ENCODE data around the gene AGRN.

The AGRN gene

DNA sequence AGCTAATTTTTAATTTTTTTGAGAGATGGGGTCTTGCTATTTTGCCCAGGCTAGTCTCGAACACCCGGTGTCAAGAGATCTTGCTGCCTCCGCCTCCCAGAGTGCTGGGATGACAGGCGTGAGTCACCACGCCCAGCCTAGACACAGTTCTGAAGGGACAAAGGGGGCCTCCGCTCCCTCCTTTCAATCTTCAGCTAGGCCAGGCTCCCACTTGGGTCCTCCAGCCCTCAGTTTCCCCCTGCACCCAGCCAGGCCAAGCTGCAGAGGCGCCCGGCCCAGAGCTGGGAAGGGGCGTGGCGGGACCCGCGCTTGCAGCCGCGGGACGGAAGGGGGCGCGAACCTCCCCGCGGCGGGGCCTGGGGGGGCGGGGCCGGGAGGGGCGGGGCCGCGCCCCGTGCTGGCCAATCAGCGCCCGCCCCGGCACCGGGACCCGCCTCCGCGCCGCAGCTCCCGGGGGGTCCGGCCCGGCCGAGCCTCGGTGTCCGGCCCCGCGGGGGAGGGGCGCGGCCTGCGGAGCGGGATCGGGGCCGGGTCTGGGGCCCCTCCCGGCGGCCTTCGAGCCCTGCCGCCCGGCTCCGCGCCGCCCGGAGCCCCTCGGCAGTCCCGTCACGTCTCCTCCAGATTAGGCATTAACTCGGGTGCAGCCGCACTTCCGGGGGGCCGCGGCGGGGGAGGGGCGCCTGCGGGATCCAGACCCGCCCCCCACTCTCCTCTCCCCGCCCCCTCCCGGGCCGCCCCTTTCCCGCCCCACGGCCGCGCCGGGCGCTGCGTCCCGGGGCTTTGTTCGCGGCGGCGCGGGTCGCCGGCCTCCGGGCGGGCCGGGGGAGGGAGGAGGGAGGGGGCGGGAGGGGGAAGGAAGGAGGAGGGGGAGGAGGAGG lies 559 bp upstream of the AGRN start:
- no peaks in the 10 kb centered on the region for H3K27me3 ChIP-seq (ENCODE audit: control insufficient read depth, insufficient read depth, low read length)

DNA sequence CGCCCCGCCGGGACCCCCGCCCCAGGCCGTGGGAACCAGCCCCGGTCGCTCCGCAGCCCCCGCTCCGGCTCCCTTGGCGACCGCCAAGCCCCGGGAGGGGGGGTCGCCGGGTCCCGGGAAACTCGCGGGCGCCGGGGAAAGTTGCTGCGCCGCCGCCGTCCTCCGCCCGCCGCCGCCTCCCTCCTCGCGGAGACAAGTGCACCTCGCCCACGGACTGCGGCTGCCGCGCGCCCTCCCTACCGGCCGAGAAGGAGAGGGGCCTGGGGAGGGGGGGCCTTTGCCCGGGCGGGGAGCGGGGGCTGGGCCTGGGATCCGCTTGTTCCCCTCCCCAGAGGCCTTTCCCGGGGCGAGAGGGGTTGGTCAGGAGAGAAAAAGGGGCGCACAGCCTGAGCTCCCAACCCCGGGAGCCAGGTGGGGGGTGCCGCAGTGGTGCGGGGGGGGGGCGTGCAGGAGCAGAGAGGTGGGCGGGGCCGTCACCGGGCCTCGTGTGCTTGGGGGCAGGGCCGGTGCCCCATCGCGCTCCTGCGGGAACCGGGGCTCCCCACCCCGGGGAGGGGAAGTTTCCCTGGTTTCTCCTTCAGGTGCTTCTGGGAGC lies 592 bp downstream of the AGRN start:
- no peaks in the 10 kb centered on the region for H3K9me3 ChIP-seq (replicated peaks; ENCODE audit: low read length)
- H3K9ac ChIP-seq (ENCODE audit: low read depth, low read length): no peak overlapping the region
- H3K4me1 ChIP-seq (ENCODE audit: control insufficient read depth, insufficient read depth, low read length): peaks cover 14% of the 10 kb centered on the region
- no peaks in the 10 kb centered on the region for H3K36me3 ChIP-seq (ENCODE audit: insufficient read depth, low read length)
- H3K4me3 ChIP-seq (ENCODE audit: low read length): peak overlapping the region; percentile 71
- H3K27me3 ChIP-seq (ENCODE audit: control insufficient read depth, insufficient read depth, low read length): no peaks in the 10 kb centered on the region
- peak overlapping the region; percentile 91 for H3K4me2 ChIP-seq (ENCODE audit: low read length)

More for the DNA sequence above, 559 bp upstream of the AGRN start:
- Histone ChIP-seq H3K9ac (ENCODE audit: low read depth, low read length) (no peak overlapping the region), H3K4me3 (ENCODE audit: low read length) (peak overlapping the region; percentile 74), H3K36me3 (ENCODE audit: insufficient read depth, low read length) (no peaks in the 10 kb centered on the region), H3K4me1 (ENCODE audit: control insufficient read depth, insufficient read depth, low read length) (peaks cover 9% of the 10 kb centered on the region), H3K4me2 (ENCODE audit: low read length) (peak overlapping the region; percentile 81), H3K9me3 (replicated peaks; ENCODE audit: low read length) (no peaks in the 10 kb centered on the region)

DNA sequence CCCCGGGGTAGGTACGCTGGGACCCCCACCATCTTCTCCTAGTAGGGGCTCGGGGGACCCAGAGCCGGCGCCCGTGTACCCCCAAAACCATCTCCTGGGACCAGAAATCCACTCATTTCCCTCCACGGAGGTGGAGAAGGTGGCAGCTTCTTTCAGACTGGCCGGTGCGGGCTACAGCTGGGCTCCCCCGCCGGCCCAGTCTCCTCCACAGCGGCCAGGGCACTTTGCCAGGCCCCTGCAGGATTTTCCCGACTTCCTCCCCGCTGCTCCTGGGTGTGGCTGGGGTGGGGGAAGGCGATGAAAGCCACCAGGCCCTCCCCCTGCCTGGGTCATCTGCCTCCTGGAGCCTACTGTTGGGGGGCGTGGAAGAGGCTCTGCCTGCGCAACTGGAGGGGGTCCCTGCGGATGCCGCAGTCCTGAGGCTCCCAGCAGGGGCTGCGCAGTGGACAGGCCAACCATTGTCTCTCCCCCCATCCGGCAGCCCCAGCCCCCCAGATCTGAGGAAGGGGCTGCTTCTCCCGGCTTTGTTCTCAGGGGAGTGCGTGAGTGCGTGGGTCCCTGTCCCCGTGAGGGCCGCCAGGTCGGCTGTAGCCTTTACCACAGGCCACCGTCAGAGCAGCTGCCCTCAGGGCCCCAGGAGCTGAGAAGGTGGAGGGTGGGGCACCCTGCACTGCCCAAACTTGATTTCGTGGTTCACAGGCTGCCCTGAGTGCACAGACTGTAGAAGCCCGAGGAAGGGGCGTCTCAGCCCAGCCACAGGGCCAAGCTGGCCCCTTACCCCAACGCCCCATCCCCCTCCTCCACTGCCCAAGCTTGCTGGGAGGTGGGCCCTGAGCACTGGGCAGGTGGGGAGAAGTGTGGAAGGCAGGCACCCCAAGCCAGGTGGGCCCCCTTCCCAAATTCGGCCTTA lies 1.3 kb downstream of the AGRN start:
- Histone ChIP-seq H3K36me3 (ENCODE audit: insufficient read depth, low read length) (no peaks in the 10 kb centered on the region), H3K4me3 (ENCODE audit: low read length) (no peak overlapping the region), H3K9me3 (replicated peaks; ENCODE audit: low read length) (no peaks in the 10 kb centered on the region), H3K4me2 (ENCODE audit: low read length) (peak overlapping the region; percentile 57), H3K4me1 (ENCODE audit: control insufficient read depth, insufficient read depth, low read length) (peaks cover 14% of the 10 kb centered on the region), H3K9ac (ENCODE audit: low read depth, low read length) (no peak overlapping the region), H3K27me3 (ENCODE audit: control insufficient read depth, insufficient read depth, low read length) (no peaks in the 10 kb centered on the region)

DNA sequence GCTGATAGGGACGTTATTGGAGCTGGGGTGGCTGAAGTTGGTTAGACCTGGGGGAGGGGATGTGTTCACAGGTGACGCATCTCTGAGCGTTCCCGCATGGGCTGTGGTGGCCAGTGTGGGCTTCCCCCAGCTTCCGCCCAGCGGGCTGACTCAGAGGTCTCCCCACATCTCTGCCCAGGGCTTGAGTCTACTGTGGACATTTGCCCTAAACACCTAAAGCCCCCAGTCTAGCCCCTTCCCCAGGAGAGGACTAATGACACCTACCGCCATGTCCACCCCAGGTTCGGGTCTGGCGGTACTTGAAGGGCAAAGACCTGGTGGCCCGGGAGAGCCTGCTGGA lies 2.0 kb downstream of the AGRN start:
- no peak overlapping the region for H3K4me3 ChIP-seq (ENCODE audit: low read length)
- no peaks in the 10 kb centered on the region for H3K27me3 ChIP-seq (ENCODE audit: control insufficient read depth, insufficient read depth, low read length)
- H3K36me3 ChIP-seq (ENCODE audit: insufficient read depth, low read length): no peaks in the 10 kb centered on the region
- H3K4me2 ChIP-seq (ENCODE audit: low read length): no peak overlapping the region
- peaks cover 14% of the 10 kb centered on the region for H3K4me1 ChIP-seq (ENCODE audit: control insufficient read depth, insufficient read depth, low read length)
- no peak overlapping the region for H3K9ac ChIP-seq (ENCODE audit: low read depth, low read length)
- H3K9me3 ChIP-seq (replicated peaks; ENCODE audit: low read length): no peaks in the 10 kb centered on the region

DNA sequence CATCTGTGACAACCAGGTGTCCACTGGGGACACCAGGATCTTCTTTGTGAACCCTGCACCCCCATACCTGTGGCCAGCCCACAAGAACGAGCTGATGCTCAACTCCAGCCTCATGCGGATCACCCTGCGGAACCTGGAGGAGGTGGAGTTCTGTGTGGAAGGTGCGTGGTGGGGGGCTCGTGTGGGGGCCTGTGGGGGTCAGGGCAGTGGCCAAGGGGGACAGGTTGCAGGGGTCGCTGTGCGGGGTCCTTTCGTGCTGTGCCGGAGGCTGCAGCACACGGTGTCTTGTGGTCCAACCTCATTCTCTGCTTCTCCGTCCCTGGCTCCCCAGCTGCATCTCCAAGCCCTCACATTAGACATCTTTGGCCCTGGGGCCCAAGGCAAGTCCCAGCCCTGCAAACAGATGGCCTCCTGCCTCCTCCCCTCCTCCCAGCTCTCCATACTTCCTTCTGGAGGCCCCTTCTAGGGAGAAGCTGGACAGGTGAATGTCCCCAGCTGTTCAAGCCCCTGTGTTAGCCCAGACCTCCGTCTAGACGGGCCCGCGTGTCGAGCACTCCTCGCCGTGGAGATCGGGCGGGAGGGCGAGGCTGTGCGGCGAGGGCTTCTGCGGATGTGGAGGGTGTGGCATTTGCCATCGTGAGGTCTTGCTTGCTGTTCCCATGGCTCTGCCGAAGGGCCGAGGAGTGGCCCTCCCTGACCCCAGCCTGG lies 2.5 kb downstream of the AGRN start:
- Histone ChIP-seq H3K9me3 (replicated peaks; ENCODE audit: low read length) (no peaks in the 10 kb centered on the region), H3K9ac (ENCODE audit: low read depth, low read length) (no peak overlapping the region), H3K4me1 (ENCODE audit: control insufficient read depth, insufficient read depth, low read length) (peaks cover 14% of the 10 kb centered on the region), H3K36me3 (ENCODE audit: insufficient read depth, low read length) (no peaks in the 10 kb centered on the region), H3K4me2 (ENCODE audit: low read length) (no peak overlapping the region), H3K27me3 (ENCODE audit: control insufficient read depth, insufficient read depth, low read length) (no peaks in the 10 kb centered on the region), H3K4me3 (ENCODE audit: low read length) (no peak overlapping the region)

DNA sequence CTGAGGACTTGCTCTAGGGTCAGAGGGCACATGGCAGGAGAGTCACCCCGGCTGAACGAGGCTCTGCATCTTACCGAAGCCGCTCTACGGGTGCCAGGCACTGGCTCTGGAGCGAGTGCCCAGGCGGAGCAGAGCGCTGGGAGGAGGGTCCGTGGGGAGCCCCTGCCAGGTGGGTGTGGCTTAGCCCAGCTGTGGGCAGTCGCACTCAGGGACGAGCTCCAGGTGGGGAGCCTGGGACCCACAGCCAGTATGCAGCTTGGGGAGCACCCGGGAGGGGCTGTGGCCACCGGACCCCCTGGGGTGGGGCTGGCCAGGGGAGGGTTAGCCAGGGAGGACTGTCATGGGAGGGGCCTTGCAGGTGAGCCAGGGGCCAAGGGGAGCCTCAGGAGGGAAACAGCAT lies 3.8 kb downstream of the AGRN start:
- H3K9me3 ChIP-seq (replicated peaks; ENCODE audit: low read length): no peaks in the 10 kb centered on the region
- no peak overlapping the region for H3K9ac ChIP-seq (ENCODE audit: low read depth, low read length)
- H3K4me3 ChIP-seq (ENCODE audit: low read length): no peak overlapping the region
- H3K36me3 ChIP-seq (ENCODE audit: insufficient read depth, low read length): no peaks in the 10 kb centered on the region
- no peak overlapping the region for H3K4me2 ChIP-seq (ENCODE audit: low read length)
- no peaks in the 10 kb centered on the region for H3K27me3 ChIP-seq (ENCODE audit: control insufficient read depth, insufficient read depth, low read length)
- H3K4me1 ChIP-seq (ENCODE audit: control insufficient read depth, insufficient read depth, low read length): peaks cover 14% of the 10 kb centered on the region

DNA sequence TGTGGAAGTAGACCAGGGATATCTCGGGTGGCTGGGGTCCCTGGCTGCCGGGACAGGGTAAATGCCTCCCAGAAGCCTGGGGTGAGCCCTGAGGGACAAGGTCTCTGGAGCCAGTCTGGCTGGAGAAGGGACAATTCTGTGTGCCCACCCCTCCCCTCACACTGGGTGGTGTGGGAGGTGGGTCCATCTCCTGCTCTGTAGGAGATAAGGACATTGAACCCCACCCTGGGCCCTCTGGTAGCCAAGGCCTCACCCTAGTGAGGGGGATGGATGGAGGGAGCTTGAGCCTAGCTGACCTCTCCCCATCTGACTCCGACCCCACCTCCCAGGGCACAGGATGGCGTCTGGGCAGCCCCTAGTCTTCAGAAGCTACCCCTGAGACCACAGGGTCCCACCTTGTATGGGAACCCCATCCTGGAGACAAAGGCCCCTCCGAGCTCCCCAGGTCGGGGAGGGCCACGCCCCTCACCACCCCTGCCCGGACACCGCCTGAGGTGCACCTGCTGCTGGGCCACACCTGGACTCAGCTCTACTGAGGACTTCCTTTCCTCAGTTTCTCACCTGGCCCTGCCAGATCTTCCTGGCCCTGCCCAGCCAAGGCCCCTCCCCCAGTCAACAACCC lies 4.3 kb downstream of the AGRN start:
- Histone ChIP-seq H3K27me3 (ENCODE audit: control insufficient read depth, insufficient read depth, low read length) (no peaks in the 10 kb centered on the region), H3K4me3 (ENCODE audit: low read length) (no peak overlapping the region), H3K9ac (ENCODE audit: low read depth, low read length) (no peak overlapping the region), H3K9me3 (replicated peaks; ENCODE audit: low read length) (no peaks in the 10 kb centered on the region), H3K4me1 (ENCODE audit: control insufficient read depth, insufficient read depth, low read length) (peaks cover 14% of the 10 kb centered on the region), H3K36me3 (ENCODE audit: insufficient read depth, low read length) (no peaks in the 10 kb centered on the region), H3K4me2 (ENCODE audit: low read length) (no peak overlapping the region)

DNA sequence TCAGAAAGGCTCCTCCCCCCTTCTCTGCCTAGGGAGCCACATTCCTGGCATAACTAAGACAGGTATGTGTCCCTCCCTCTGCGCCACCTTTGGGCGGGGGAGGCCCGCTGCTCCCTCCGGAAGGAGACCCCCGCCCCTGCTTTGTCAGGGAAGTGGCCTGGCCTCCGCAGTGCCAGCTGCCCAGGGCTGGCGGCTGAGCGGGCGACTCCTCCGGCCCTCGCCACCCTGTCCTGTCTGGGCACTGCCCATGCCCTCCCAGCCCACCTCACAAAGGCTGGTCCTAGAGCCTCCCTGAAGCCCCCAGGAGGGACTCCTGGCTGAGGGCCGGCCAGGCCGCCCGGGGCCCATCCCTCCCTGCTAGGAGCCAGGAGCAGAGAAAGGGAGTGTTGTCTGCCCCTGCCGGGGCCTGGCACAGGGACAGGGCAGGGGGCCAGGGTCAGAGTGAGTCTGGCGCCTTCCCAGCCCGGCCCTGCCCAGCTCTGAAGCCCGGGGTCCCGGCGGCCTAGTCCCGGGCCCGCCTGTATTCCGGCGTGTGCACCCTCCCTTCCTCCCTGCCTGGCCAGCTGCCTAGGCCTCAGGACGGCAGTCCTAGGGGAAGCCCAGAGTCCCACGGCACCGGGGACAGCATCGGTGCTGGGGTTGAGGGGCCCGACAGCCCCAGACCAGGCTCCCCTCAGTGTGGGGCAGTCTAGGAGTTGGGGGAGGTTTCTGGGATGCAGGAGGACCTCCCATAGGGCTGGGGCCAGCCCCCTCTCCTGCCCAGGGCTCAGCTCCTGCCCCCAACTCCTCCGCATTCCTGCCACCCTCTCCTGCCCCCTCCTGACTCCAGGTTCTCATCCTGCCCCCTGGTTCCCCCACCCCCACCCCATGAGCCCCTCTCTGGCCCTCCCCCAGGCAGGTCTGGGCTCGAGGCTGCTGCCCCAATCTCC lies 5.1 kb downstream of the AGRN start:
- H3K9me3 ChIP-seq (replicated peaks; ENCODE audit: low read length): no peaks in the 10 kb centered on the region
- H3K4me3 ChIP-seq (ENCODE audit: low read length): no peak overlapping the region
- peaks cover 14% of the 10 kb centered on the region for H3K4me1 ChIP-seq (ENCODE audit: control insufficient read depth, insufficient read depth, low read length)
- no peak overlapping the region for H3K4me2 ChIP-seq (ENCODE audit: low read length)
- H3K27me3 ChIP-seq (ENCODE audit: control insufficient read depth, insufficient read depth, low read length): no peaks in the 10 kb centered on the region
- no peak overlapping the region for H3K9ac ChIP-seq (ENCODE audit: low read depth, low read length)
- H3K36me3 ChIP-seq (ENCODE audit: insufficient read depth, low read length): no peaks in the 10 kb centered on the region

DNA sequence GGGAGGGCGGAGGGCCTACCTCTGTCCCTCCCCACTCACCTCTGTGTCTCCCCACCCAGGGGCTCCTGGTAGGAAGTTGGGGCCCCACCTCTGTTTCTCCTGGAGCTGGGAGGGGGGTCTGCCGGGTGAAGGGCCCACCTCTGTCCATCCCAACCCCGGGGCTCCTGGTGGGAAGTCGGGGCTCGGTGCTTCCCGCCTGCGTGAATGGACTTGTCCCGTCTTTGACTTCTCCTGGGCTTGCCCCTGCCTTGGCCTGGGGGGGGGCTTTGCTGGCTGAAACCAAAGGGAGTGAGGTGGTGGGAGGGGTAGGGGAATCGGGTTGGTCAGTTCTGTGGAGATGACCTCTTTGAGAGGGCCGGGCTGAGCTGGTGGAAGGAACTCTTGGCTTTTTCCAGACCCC lies 5.8 kb downstream of the AGRN start:
- H3K27me3 ChIP-seq (ENCODE audit: control insufficient read depth, insufficient read depth, low read length): no peaks in the 10 kb centered on the region
- no peak overlapping the region for H3K9ac ChIP-seq (ENCODE audit: low read depth, low read length)
- H3K4me2 ChIP-seq (ENCODE audit: low read length): no peak overlapping the region
- no peak overlapping the region for H3K4me3 ChIP-seq (ENCODE audit: low read length)
- peaks cover 14% of the 10 kb centered on the region for H3K4me1 ChIP-seq (ENCODE audit: control insufficient read depth, insufficient read depth, low read length)
- H3K36me3 ChIP-seq (ENCODE audit: insufficient read depth, low read length): no peaks in the 10 kb centered on the region
- H3K9me3 ChIP-seq (replicated peaks; ENCODE audit: low read length): no peaks in the 10 kb centered on the region
